Measurements from ENCODE around the gene NECAB3.

Gene NECAB3

DNA sequence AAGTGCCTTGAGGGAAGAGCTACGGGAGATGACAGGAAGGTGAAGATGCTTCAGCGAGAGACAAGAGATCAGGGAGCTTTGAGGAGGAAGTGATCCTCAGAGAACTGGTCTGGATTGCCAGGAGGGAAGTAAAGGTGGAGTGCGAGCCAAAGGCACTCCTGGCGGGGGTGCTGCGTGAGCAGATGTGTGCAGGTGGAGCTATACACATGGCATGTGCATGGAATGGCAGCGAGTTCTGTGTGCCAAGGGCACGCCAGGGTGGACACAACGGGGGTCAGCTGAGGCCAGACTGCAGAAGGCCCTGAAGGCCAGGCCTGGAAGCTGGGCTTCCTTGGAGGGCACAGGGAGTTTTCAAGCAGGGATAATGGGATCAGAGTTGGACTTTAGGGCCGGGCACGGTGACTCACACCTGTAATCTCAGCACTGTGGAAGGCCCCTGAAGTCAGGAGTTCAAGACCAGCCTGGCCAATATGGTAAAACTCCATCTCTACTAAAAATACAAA is 39.7 kb upstream of the NECAB3 start:
- no peak for DNase-seq (ENCODE audit: low read depth)

GRCh38 chr20:33711446-33711738 is 37.2 kb upstream of the NECAB3 start:
- DNase-seq (ENCODE audit: low read depth) = no peak
- no peak overlapping the region for H3K4me3 ChIP-seq (ENCODE audit: low read depth, low read length)
- TF ChIP-seq, protein P1, sequence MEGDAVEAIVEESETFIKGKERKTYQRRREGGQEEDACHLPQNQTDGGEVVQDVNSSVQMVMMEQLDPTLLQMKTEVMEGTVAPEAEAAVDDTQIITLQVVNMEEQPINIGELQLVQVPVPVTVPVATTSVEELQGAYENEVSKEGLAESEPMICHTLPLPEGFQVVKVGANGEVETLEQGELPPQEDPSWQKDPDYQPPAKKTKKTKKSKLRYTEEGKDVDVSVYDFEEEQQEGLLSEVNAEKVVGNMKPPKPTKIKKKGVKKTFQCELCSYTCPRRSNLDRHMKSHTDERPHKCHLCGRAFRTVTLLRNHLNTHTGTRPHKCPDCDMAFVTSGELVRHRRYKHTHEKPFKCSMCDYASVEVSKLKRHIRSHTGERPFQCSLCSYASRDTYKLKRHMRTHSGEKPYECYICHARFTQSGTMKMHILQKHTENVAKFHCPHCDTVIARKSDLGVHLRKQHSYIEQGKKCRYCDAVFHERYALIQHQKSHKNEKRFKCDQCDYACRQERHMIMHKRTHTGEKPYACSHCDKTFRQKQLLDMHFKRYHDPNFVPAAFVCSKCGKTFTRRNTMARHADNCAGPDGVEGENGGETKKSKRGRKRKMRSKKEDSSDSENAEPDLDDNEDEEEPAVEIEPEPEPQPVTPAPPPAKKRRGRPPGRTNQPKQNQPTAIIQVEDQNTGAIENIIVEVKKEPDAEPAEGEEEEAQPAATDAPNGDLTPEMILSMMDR (conservative IDR thresholded peaks at IDR 0.05; ENCODE audit: low read depth, low read length) = no peak

More for the DNA sequence above, 39.7 kb upstream of the NECAB3 start:
- no peak overlapping the region for H3K4me3 ChIP-seq (ENCODE audit: low read depth, low read length)
- TF ChIP-seq, protein P1 (conservative IDR thresholded peaks at IDR 0.05; ENCODE audit: low read depth, low read length) = no peak

- TF ChIP-seq, protein P1 (conservative IDR thresholded peaks at IDR 0.05; ENCODE audit: low read depth, low read length) = no peak
- no peak for DNase-seq (ENCODE audit: low read depth)
- no peak overlapping the region for H3K4me3 ChIP-seq (ENCODE audit: low read depth, low read length)
Observed at GRCh38 chr20:33710681-33711445, 36.6 kb upstream of the NECAB3 start.

- TF ChIP-seq, protein P1 (conservative IDR thresholded peaks at IDR 0.05; ENCODE audit: low read depth, low read length) = no peak
- no peak overlapping the region for H3K4me3 ChIP-seq (ENCODE audit: low read depth, low read length)
- DNase-seq (ENCODE audit: low read depth) = no peak
Observed at GRCh38 chr20:33709905-33710541, 35.8 kb upstream of the NECAB3 start.

DNA sequence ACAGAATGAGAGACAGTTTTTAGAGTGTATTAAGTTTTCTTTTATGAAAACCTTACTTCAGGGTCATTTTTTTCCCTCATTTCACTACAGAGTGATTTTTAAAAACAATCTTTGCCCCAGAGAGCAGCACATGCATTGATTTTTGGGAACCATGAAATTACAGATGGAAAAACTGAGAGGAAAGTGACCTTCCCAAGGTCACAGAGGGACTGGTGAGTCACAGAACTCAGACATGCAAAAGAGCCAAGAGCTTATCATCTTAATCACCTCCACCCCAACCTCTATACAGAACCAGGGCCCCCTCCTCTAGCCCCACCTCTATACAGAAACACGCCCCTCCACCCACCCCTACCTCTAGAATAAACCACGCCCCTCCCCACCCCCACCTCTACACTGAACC is 35.2 kb upstream of the NECAB3 start:
- TF ChIP-seq, protein P1 (conservative IDR thresholded peaks at IDR 0.05; ENCODE audit: low read depth, low read length) = no peak

DNA sequence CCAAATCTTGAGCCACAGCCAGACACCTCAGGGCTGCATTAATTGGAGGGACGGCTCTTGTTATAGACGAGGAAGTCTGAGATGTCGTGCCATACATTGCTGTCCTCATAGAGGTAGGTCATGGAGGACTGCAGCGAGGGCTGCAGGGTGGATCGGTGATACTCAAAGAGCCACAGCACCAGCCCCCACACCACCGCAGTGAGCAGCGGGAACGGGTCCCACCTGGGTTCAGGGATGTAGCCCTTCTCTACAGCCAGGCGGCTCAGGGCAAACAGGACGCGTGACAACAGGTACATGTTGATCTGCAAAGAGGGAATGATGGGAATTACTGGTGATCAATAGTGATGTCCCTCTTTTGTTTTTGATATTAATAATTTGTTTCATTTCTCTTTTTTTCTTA is 33.4 kb upstream of the NECAB3 start:
- TF ChIP-seq, protein P1 (conservative IDR thresholded peaks at IDR 0.05; ENCODE audit: low read depth, low read length) = no peak
- DNase-seq (ENCODE audit: low read depth) = no peak
- H3K4me3 ChIP-seq (ENCODE audit: low read depth, low read length) = no peak overlapping the region

More for the DNA sequence above, 35.2 kb upstream of the NECAB3 start:
- no peak overlapping the region for H3K4me3 ChIP-seq (ENCODE audit: low read depth, low read length)
- no peak for DNase-seq (ENCODE audit: low read depth)
